Mucosa of descending colon (tissue), 3 donors: ENCODE results near the gene NUAK1. TPM values are rescaled to one million over a fixed set of nuclear protein-coding genes. Genes with fewer than 3 reads are reported as not detected.

Experiments
- ATAC-seq: fragments of 200-7000 bp; cut with Tn5 transposase; one replicate; pipeline ENCODE4 v1.9.1; 2020; ENCODE audit warnings: mild to moderate bottlenecking, moderate library complexity
- DNase-seq, 3 donors: peaks; one replicate each; pipeline ENCODE4 v3.0.0-alpha.2; 2020
- H3K36me3 ChIP-seq: fragments of 200-600 bp; one replicate; pipeline ENCODE4 v1.8.0; 2021; ENCODE audit warnings: low read depth, mild to moderate bottlenecking
- H3K4me1 ChIP-seq: fragments of 200-600 bp; one replicate; pipeline ENCODE4 v1.8.0; 2021; ENCODE audit warnings: low read depth, mild to moderate bottlenecking
- H3K4me3 ChIP-seq: fragments of 200-600 bp; one replicate; pipeline ENCODE4 v1.8.0; 2021; ENCODE audit warnings: mild to moderate bottlenecking
- H3K9me3 ChIP-seq: fragments of 200-600 bp; one replicate; pipeline ENCODE4 v1.8.0; 2021; ENCODE audit warnings: mild to moderate bottlenecking
- intact Hi-C, 2 donors: fragments of 100-400 bp; cut with DNase I in 1 of 2; cut with micrococcal nuclease in 1 of 2; formaldehyde crosslinking; loops; one replicate each; pipeline versions ENCODE4 v1.11.0 to v1.11.1; 2022; cut with DNase I, micrococcal nuclease
- total RNA-seq, 3 donors: library from RNA; stranded (reverse); fragmentation: NEBNext Ultra II Directional in 2 of 3; extraction: Animal tissue kit (Norgen Biotek cat#: 25700) in 2 of 3; gene quantifications; one replicate each; pipeline versions ENCODE4 v1.2.1 to v1.2.4, GENCODE V29; 2021 to 2023
- TF ChIP-seq, protein P1 (sequence below): fragments of 200-600 bp; IDR thresholded peaks from one replicate; pipeline ENCODE4 v1.8.0; 2022; ENCODE audit warnings: antibody characterized with exemption, mild to moderate bottlenecking
- donor health status: DM: no; HTN: no; CAD: no; lungs with moderate emphysema.
- donor health status: DM: no; HTN: no; CAD: no.
- donor health status: DM: no; HTN: yes; CAD: no.

The NUAK1 gene
- total RNA-seq, 3 donors from 2014 or later: 4.9 to 6.8 (median 5.4) TPM

- Histone ChIP-seq H3K4me3 (no peak overlapping the region), H3K9me3 (no peaks in the 10 kb centered on the region), H3K4me1 (no peaks in the 10 kb centered on the region), H3K36me3 (no peaks in the 10 kb centered on the region)
- TF ChIP-seq, protein P1, sequence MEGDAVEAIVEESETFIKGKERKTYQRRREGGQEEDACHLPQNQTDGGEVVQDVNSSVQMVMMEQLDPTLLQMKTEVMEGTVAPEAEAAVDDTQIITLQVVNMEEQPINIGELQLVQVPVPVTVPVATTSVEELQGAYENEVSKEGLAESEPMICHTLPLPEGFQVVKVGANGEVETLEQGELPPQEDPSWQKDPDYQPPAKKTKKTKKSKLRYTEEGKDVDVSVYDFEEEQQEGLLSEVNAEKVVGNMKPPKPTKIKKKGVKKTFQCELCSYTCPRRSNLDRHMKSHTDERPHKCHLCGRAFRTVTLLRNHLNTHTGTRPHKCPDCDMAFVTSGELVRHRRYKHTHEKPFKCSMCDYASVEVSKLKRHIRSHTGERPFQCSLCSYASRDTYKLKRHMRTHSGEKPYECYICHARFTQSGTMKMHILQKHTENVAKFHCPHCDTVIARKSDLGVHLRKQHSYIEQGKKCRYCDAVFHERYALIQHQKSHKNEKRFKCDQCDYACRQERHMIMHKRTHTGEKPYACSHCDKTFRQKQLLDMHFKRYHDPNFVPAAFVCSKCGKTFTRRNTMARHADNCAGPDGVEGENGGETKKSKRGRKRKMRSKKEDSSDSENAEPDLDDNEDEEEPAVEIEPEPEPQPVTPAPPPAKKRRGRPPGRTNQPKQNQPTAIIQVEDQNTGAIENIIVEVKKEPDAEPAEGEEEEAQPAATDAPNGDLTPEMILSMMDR: no peak
- intact Hi-C loops: no loop called here
- ATAC-seq (no peak), DNase-seq (no peak)
Observed at GRCh38 chr12:106063826-106064720, 74.7 kb downstream of the NUAK1 start.

GRCh38 chr12:106062693-106063092 lies 76.1 kb downstream of the NUAK1 start:
- TF ChIP-seq, protein P1: no peak
- Histone ChIP-seq H3K4me3 (no peak overlapping the region), H3K36me3 (no peaks in the 10 kb centered on the region), H3K9me3 (no peaks in the 10 kb centered on the region), H3K4me1 (no peaks in the 10 kb centered on the region)
- DNase-seq (no peak), ATAC-seq (no peak)
- intact Hi-C loops: no loop called here

- intact Hi-C loops: no loop called here
- no peaks in the 10 kb centered on the region for H3K36me3 ChIP-seq
- DNase-seq: no peak
- H3K4me1 ChIP-seq: no peaks in the 10 kb centered on the region
- TF ChIP-seq, protein P1: no peak
- no peak overlapping the region for H3K4me3 ChIP-seq
- H3K9me3 ChIP-seq: peaks cover 4% of the 10 kb centered on the region
- no peak for ATAC-seq
Observed at GRCh38 chr12:106058256-106059182, 80.2 kb downstream of the NUAK1 start.

DNA sequence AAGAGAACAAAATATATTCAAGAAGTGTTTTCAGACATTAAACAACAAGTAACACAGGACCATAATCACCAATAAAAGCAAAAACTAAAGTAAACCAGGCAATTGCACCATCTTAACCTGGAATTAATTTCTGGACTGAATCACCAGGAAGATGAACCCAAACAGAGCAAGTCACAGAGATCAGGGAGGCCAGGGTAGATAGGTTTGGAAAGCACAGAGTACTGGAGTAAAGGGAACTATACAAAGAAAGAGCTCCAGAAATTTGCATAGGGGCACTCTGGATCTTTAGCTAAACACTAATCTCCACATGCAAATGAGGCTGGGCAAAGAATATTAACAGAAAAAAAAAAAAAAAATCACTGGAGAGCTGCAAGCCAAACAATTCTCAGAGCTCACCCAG lies 84.7 kb downstream of the NUAK1 start:
- TF ChIP-seq, protein P1: no peak
- Histone ChIP-seq H3K4me1 (no peaks in the 10 kb centered on the region), H3K9me3 (peaks cover 4% of the 10 kb centered on the region), H3K36me3 (no peaks in the 10 kb centered on the region), H3K4me3 (no peak overlapping the region)
- DNase-seq (no peak), ATAC-seq (no peak)
- intact Hi-C loops: no loop called here

GRCh38 chr12:106051853-106052531 lies 86.8 kb downstream of the NUAK1 start:
- TF ChIP-seq, protein P1: no peak
- H3K4me1 ChIP-seq: no peaks in the 10 kb centered on the region
- intact Hi-C loops: no loop called here
- ATAC-seq (no peak), DNase-seq (no peak)
- no peaks in the 10 kb centered on the region for H3K36me3 ChIP-seq
- H3K4me3 ChIP-seq: no peak overlapping the region
- peaks cover 4% of the 10 kb centered on the region for H3K9me3 ChIP-seq
